ENCODE results near the gene PLAC8L1.

PLAC8L1 gene

DNA sequence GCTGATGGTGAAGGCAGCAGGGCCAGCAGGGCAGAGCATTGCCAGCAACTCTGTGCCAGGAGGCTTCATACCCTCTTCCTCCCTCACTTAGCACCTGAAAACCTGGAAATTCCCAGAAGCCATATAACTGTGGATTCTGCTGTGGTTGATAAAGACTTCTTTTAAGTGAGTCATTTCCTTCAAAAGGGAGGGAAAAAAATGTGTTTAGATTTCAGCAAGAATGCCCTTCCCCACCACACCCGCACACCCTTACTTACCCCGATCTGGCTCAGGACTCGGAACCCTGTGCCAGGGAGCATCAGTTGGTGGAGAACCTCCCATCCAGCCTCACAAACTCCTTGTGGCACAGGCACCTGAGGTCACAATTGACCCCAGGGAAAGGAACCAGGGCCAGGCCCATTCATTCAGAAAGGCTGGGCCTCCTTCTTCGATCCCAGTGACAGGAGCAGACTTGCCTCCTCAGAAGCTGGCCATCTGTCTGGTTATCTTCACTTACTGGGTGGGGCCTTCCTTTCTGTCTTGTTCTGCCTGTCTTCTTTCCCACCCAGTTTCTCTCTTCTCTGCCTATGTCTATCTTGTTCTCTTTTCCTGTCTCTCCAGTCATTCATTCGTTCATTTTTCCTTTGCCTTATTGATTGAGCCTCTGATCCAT lies 62.6 kb downstream of the PLAC8L1 start:
- DNase-seq (ENCODE audit: low read depth in 2 of 2), result no peak

GRCh38 chr5:146041180-146041789 lies 64.1 kb downstream of the PLAC8L1 start:
- no peak for DNase-seq (ENCODE audit: low read depth in 2 of 2)

GRCh38 chr5:146040527-146040926 lies 64.8 kb downstream of the PLAC8L1 start:
- DNase-seq (ENCODE audit: low read depth in 2 of 2), result no peak

DNA sequence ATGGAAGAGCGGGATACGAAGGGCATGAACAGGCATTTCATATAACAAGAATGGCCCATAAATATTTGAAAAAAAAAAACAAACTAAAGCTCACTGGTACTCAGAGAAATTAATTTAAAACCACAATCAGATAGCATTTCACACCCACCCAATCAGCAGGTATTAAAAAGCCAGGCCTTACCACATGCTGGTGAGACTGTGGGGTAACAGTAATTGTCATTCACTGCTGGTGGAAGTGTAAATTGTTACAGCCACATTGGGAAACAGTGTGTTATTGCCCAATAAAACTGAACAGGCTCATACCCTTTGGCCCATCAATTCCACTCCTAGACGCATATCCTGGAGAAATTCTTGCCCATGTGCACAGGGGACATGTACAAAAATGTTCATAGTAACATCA lies 66.0 kb downstream of the PLAC8L1 start:
- no peak for DNase-seq (ENCODE audit: low read depth in 2 of 2)

DNA sequence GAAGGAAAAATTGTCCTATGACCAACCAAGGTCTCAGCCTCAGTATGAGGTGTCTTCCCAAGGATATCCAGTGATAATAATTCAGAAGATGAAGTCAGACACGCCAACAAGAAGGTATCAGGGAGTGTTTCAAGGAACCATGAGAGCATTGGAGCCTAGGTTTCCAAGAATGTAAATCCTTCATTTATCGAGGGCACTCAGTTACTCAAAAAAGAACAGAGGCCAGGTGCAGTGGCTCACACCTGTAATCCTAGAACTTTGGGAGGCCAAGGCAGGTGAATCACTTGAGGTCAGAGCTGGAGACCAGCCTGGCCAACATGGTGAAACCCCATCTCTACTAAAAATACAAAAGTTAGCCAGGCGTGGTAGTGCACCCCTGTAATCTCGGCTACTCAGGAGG lies 70.8 kb downstream of the PLAC8L1 start:
- DNase-seq (ENCODE audit: low read depth in 2 of 2), result no peak
